Esophagus muscularis mucosa (tissue), 3 donors: Measurements from ENCODE around the gene OR2G3.

Experiments used
- CTCF ChIP-seq, 3 experiments: fragments of 200-600 bp in 2 of 3; fragments of 450-650 bp in 1 of 3; sonication (generic) in 2 of 3; IDR thresholded peaks; one replicate each; pipeline ENCODE4 v1.5.1; 2017 to 2019; ENCODE audit warnings: antibody characterized with exemption in 3 of 3, mild to moderate bottlenecking in 2 of 3, moderate library complexity in 1 of 3
- POLR2A ChIP-seq: fragments of 450-650 bp; IDR thresholded peaks from one replicate; pipeline ENCODE4 v1.6.1; 2017; ENCODE audit warnings: antibody characterized with exemption, moderate library complexity, mild to moderate bottlenecking, low read depth
- POLR2AphosphoS5 ChIP-seq, 2 donors: sonication (generic); formaldehyde crosslinking; IDR thresholded peaks; one replicate each; pipeline ENCODE4 v1.6.1; 2017; ENCODE audit warnings: antibody characterized with exemption in 2 of 2

GRCh38 chr1:247642742-247643141 is 37.4 kb downstream of the OR2G3 start:
- TF ChIP-seq CTCF (IDR thresholded peaks at IDR 0.05) (no peak), POLR2AphosphoS5 (IDR thresholded peaks at IDR 0.05) (no peak), POLR2A (no peak)
